Thyroid gland (tissue), 4 donors: ENCODE data around the gene CDK3. TPM values are rescaled to one million over a fixed set of nuclear protein-coding genes. Genes with fewer than 3 reads are reported as not detected.

Source experiments
- DNase-seq, 2 donors: peaks; one replicate each; pipeline ENCODE4 v3.0.0-alpha.2; 2019
- H3K27ac ChIP-seq, 3 donors: fragments of 200-600 bp; sonication (generic); 1 replicate in 2 of 3; 2 replicates in 1 of 3; pipeline ENCODE4 v1.5.1; 2016 to 2019; ENCODE audit warnings: mild to moderate bottlenecking in 1 of 3, moderate library complexity in 1 of 3
- H3K27me3 ChIP-seq: fragments of 200-600 bp; sonication (generic); one replicate; pipeline ENCODE4 v1.5.1; 2019
- H3K36me3 ChIP-seq, 2 donors: fragments of 200-600 bp; sonication (generic); one replicate each; pipeline ENCODE4 v1.5.1; 2016 to 2019
- H3K4me1 ChIP-seq, 2 donors: fragments of 200-600 bp; sonication (generic); one replicate each; pipeline ENCODE4 v1.5.1; 2017 to 2019
- H3K4me3 ChIP-seq, 3 donors: fragments of 200-600 bp; sonication (generic); replicated peaks in 1 of 3; 1 replicate in 2 of 3; 2 replicates in 1 of 3; pipeline ENCODE4 v1.5.1; 2016; ENCODE audit warnings: mild to moderate bottlenecking in 1 of 3
- H3K9me3 ChIP-seq: fragments of 200-600 bp; sonication (generic); one replicate; pipeline ENCODE4 v1.5.1; 2017
- POLR2A ChIP-seq, 2 donors: fragments of 450-650 bp; IDR thresholded peaks; one replicate each; pipeline ENCODE4 v1.6.1; 2017; ENCODE audit warnings: antibody characterized with exemption in 2 of 2, mild to moderate bottlenecking in 2 of 2, moderate library complexity in 1 of 2
- WGBS, 2 donors: methylation state at CpG; one replicate each; pipeline ENCODE4 v1.1.5; 2017; 5-methylcytosine and 5-hydroxymethylcytosine counted together
- intact Hi-C: fragments of 100-400 bp; cut with DNase I; formaldehyde crosslinking; loops from one replicate; pipeline ENCODE4 v1.15.1; 2023
- total RNA-seq, 4 donors: library from RNA; depleted of rRNA; stranded (reverse); fragments of >200 nt; gene quantifications; one replicate each; pipeline ENCODE4 v1.2.3, GENCODE V29; 2016
- TF ChIP-seq, protein P1 (sequence below), 6 experiments: fragments of 200-600 bp in 3 of 6; fragments of 450-650 bp in 3 of 6; sonication (generic) in 3 of 6; IDR thresholded peaks; one replicate each; pipeline ENCODE4 v1.5.1; 2016 to 2019; ENCODE audit warnings: antibody characterized with exemption in 6 of 6, mild to moderate bottlenecking in 2 of 6, inconsistent platforms in 1 of 6, moderate library complexity in 1 of 6

The CDK3 gene
- total RNA-seq, 4 donors from 2014 or later: 3.1 to 9.7 (median 9.3) TPM

DNA sequence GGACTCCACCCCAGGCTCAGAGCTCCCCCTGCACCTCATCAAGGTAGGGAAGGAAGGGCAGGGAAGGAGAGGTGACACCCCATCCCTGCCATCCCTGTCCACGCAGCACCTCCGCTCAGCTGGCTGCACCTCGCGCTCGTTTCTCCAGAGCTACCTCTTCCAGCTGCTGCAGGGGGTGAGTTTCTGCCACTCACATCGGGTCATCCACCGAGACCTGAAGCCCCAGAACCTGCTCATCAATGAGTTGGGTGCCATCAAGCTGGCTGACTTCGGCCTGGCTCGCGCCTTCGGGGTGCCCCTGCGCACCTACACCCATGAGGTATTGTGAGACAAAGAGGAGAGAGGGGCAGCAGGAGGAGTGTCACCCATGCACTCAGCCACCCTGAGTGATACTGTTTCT lies 1.4 kb downstream of the CDK3 start:
- WGBS, 2 donors: 97 to 99% methylated on average over 8 to 12 of the region's 12 CpGs
- TF ChIP-seq, protein P1, sequence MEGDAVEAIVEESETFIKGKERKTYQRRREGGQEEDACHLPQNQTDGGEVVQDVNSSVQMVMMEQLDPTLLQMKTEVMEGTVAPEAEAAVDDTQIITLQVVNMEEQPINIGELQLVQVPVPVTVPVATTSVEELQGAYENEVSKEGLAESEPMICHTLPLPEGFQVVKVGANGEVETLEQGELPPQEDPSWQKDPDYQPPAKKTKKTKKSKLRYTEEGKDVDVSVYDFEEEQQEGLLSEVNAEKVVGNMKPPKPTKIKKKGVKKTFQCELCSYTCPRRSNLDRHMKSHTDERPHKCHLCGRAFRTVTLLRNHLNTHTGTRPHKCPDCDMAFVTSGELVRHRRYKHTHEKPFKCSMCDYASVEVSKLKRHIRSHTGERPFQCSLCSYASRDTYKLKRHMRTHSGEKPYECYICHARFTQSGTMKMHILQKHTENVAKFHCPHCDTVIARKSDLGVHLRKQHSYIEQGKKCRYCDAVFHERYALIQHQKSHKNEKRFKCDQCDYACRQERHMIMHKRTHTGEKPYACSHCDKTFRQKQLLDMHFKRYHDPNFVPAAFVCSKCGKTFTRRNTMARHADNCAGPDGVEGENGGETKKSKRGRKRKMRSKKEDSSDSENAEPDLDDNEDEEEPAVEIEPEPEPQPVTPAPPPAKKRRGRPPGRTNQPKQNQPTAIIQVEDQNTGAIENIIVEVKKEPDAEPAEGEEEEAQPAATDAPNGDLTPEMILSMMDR (IDR thresholded peaks at IDR 0.05): no peak
- no peak for TF ChIP-seq POLR2A (IDR thresholded peaks at IDR 0.05)
- DNase-seq: no peak
- intact Hi-C loops: loop anchor here (10.0 kb wide), 1 partner anchor 273 kb away; no protein-coding TSS in a partner anchor
- Histone ChIP-seq H3K27ac (no peak overlapping the region), H3K4me1 (peaks cover 0 to 7% of the 10 kb centered on the region in 2 donors), H3K4me3 (no peak overlapping the region), H3K27me3 (no peaks in the 10 kb centered on the region), H3K36me3 (no peaks in the 10 kb centered on the region), H3K9me3 (no peaks in the 10 kb centered on the region)

DNA sequence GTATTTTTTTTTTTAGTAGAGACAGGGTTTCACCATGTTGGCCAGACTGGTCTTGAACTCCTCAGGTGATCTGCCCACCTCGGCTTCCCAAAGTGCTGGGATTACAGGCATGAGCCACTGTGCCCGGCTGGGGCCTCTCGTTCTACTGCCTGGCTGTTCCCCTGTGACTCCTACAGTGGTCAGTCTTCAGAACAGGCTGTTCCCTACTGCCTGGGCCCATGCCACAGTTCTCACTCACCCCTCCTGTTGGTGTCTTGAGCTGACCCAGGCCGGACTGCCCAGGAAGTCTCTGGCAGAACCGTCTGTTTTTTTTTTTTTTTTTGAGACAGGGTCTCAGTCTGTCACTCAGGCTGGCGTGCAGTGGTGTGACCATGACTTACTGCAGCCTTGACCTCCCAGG lies 3.3 kb downstream of the CDK3 start:
- Histone ChIP-seq H3K27ac (no peak overlapping the region), H3K27me3 (no peaks in the 10 kb centered on the region), H3K4me1 (peaks cover 0 to 5% of the 10 kb centered on the region in 2 donors), H3K9me3 (no peaks in the 10 kb centered on the region), H3K36me3 (no peaks in the 10 kb centered on the region), H3K4me3 (no peak overlapping the region)
- TF ChIP-seq POLR2A (IDR thresholded peaks at IDR 0.05): no peak
- TF ChIP-seq, protein P1 (IDR thresholded peaks at IDR 0.05): no peak
- 77 to 90% methylated on average over 6 of the region's 6 CpGs for WGBS, 2 donors
- no peak for DNase-seq
- intact Hi-C loops: loop anchor here (10.0 kb wide), 1 partner anchor 271 kb away; no protein-coding TSS in a partner anchor

DNA sequence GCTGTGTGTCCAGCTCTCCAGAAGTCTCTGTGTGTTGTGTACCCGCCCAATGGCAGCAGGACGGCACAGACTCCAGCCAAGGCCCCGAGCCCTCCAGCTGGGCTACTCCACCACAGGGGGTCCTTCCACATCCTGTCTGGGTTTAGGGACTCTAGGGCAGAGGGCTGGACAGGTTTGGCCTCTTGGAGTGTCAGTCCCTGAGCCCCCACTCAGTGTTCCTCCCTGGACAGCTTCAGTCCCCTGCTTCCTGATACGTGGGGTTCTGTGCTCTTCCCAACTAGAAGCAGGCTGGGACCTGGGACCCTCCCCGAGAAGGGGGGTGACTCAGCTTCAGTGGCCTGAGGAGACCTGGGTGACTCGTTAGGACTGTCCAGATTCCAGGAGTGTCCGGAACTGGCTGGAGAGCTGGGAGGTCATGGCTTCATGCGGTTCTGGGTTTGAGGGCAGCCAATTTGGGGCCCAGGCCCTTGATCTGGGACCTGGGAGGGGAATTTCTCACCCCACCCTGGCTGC lies 4.2 kb downstream of the CDK3 start:
- no peaks in the 10 kb centered on the region for H3K27me3 ChIP-seq
- no peak overlapping the region for H3K4me3 ChIP-seq
- peaks cover 0 to 5% of the 10 kb centered on the region in 2 donors for H3K4me1 ChIP-seq
- no peaks in the 10 kb centered on the region for H3K36me3 ChIP-seq
- DNase-seq: no peak
- 73 to 80% methylated on average over 3 to 5 of the region's 8 CpGs for WGBS, 2 donors
- TF ChIP-seq POLR2A (IDR thresholded peaks at IDR 0.05): no peak
- TF ChIP-seq, protein P1 (IDR thresholded peaks at IDR 0.05): no peak
- H3K9me3 ChIP-seq: no peaks in the 10 kb centered on the region
- intact Hi-C loops: loop anchor here (5.0 to 10.0 kb wide), 2 partner anchors 98 to 270 kb away; no protein-coding TSS in a partner anchor
- H3K27ac ChIP-seq: no peak overlapping the region

GRCh38 chr17:76005263-76006149 lies 4.9 kb downstream of the CDK3 start:
- intact Hi-C loops: loop anchor here (5.0 to 10.0 kb wide), 2 partner anchors 98 to 269 kb away; no protein-coding TSS in a partner anchor
- no peak for TF ChIP-seq POLR2A (IDR thresholded peaks at IDR 0.05)
- TF ChIP-seq, protein P1 (IDR thresholded peaks at IDR 0.05): peak; percentile 46 to 63 (median 56)

More at GRCh38 chr17:76005263-76006149, 4.9 kb downstream of the CDK3 start:
- DNase-seq: peak; percentile 60 to 73
- Histone ChIP-seq H3K27ac (no peak overlapping the region), H3K4me3 (no peak overlapping the region), H3K27me3 (no peaks in the 10 kb centered on the region), H3K4me1 (no peaks in the 10 kb centered on the region), H3K9me3 (no peaks in the 10 kb centered on the region), H3K36me3 (no peaks in the 10 kb centered on the region)
- 66 to 69% methylated on average over 11 to 14 of the region's 16 CpGs for WGBS, 2 donors
